Fibroblast of skin of abdomen (primary cell): ENCODE data around the gene UGT2B10.

ENCODE experiments used
- DNase-seq: peaks from one replicate; pipeline ENCODE4 v3.0.0-alpha.2; 2013

Gene UGT2B10

DNA sequence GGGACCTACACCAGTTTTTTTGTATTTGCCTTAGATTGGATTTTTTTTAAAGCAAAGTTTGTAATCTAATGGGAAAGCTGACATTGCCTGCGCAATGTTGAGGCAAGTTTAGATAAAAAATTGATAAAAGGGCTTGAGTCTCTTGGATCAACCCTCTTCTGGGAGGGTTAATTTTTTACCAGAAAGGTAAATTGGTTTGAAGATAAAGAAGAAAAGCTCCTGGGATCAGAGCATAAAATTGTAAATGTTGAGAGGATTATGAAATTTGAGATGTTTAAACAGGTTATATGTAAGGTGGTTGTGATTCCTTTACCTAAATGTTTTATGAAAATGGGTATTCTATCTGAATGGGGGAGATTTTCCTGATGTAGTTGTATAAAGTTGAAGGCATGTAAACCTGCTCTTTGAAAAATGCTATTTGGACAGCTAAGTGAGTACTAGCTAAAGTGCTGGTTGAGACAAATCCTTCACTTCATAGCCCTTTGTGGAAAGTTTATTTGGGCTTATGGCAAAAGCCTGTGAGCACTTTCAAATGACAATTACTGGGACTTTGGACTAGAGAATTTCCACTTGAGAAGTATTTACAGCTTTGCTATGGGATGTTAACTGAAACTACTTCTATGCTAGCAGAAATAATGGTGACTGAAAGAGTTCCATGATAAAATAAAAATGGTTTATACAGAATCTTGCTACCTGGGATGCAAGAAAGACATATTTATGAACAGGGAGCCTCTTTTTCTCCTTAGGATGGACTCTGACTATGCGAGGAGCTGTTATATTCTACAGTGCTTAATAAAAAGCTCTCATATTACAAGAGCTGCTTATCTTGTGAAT lies 56.2 kb downstream of the UGT2B10 start:
- DNase-seq, result no peak

DNA sequence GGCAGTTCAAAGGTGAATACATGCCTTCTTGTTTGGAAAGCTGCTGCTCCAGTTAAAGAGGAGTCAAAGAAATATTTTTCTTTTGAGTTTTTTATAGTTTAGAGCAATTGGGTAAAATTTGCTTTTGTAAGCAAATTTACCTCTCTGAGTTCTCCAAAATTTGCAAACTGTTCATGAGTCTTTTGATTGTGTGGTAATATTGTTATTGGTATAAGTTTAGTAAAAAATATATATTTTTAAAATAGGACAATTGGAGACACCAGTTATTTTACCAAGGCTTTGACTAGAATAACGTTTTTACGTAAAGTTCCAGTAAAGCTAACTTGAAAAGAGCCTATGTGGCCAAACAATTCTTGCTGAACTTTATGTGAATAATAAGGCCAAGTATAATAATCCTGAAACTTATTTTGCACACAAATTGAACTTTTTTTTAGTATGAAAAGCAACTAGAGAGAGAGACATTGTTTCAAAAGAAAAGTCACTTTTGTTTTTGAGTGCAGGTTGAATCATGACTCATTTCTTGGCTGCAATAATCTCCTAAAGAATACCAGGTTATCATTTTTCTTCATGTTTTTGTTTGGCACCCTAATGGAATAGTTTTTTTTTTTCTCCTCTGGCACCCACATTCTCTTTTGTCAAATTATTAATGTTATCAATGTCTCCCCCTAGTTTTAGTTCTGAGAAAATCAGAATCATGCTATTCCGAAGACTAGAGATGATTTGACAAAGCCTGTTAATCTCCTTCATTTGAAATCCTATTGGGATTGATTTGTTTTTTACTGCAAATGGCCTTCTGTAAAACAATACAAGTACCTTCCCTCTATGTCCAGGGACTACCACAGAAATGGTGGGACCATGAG lies 57.1 kb downstream of the UGT2B10 start:
- DNase-seq, result no peak

DNA sequence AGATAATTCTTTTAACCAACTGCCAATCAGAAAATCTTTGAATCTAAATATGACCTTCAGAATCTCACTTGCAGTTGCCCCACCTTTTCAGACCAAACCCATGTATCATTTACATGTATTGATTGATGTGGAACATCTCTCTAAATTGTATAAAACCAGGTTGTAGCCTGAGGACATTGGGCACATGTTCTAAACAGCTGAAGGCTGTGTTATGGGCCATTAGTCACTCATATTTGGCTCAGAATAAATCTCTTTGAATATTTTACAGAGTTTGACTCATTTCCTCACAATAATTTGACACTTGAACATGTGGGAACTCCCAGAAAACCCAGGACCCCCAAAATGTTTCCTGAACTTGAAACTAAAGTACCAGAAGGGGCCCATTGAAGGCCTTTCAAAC lies 58.7 kb downstream of the UGT2B10 start:
- no peak for DNase-seq

DNA sequence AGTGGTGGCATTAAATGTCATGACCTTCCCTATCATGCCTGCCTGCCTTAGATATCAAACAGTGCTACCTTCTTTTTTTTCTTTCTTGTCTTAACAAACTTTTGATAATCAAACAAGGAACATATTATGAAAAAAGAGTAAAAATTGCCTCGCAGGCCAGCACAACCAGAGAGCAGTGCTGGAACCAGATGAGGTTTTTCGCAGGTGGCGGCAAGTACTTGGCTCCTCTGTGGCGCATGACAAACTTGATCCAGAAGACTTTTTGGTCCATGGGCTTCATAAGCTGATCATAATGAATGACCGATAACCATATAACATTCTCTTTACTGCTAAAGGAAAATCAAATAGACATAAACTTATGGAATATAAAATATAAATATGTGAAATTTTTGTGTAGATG lies 61.8 kb downstream of the UGT2B10 start:
- no peak for DNase-seq

DNA sequence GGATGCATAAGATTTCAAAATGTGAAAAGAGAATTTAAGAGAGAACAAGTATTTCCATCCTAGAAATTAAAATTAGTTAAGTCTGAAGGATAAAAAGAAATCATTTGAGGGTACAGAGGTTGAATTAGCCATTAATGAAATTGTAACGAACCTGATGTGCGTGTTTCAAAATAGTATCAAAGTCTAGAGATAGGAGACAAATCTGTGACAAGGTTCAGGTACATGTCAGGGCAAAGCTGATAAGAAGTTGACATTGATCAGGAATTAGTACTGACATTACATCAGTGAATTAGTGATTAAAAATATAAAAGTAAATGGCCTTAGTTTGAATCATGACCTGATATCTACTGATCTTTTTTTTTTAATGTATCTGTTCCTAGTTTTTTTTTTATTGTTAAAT lies 62.3 kb downstream of the UGT2B10 start:
- DNase-seq, result no peak
